MM.1S (cell line): ENCODE data around the gene PHF1.
"Not testable (repeated sequence)": the region's sequence is repeated elsewhere in the genome, so short reads cannot be mapped to it uniquely, and the experiment has no call there.

Source experiments
- DNase-seq: peaks from one replicate; pipeline ENCODE4 v3.0.0-alpha.2; 2015
- H2AFZ ChIP-seq: fragments of 300-600 bp; sonication (generic); 2 replicates; pipeline ENCODE4 v1.6.0; 2016; ENCODE audit warnings: antibody characterized with exemption, low read length
- H3F3A ChIP-seq: fragments of 300-600 bp; sonication (generic); 2 replicates; pipeline ENCODE4 v1.6.1; 2016; ENCODE audit warnings: mild to moderate bottlenecking, antibody characterized with exemption, low read length, moderate library complexity, mixed read lengths; ENCODE audit not compliant: insufficient read depth
- H3K27ac ChIP-seq: fragments of 300-600 bp; sonication (generic); 2 replicates; pipeline ENCODE4 v1.5.1; 2016; ENCODE audit warnings: mild to moderate bottlenecking, low read length
- H3K27me3 ChIP-seq: fragments of 300-600 bp; sonication (generic); replicated peaks from 2 replicates; pipeline ENCODE4 v1.6.0; 2016; ENCODE audit warnings: low read length; ENCODE audit not compliant: insufficient read depth
- H3K36me3 ChIP-seq: fragments of 300-600 bp; sonication (generic); replicated peaks from 2 replicates; pipeline ENCODE4 v1.6.1; 2016; ENCODE audit warnings: mild to moderate bottlenecking, low read length, mixed read lengths; ENCODE audit not compliant: insufficient read depth
- H3K4me1 ChIP-seq: fragments of 300-600 bp; sonication (generic); 2 replicates; pipeline ENCODE4 v1.6.1; 2016; ENCODE audit warnings: low read length, mixed read lengths
- H3K4me2 ChIP-seq: fragments of 300-600 bp; sonication (generic); 2 replicates; pipeline ENCODE4 v1.6.0; 2016; ENCODE audit warnings: low read depth, low read length
- H3K4me3 ChIP-seq: fragments of 300-600 bp; sonication (generic); 2 replicates; pipeline ENCODE4 v1.5.1; 2016; ENCODE audit warnings: low read length, mixed read lengths
- H3K79me2 ChIP-seq: fragments of 300-600 bp; sonication (generic); 2 replicates; pipeline ENCODE4 v1.6.1; 2016; ENCODE audit warnings: mixed run types, low read length, mixed read lengths
- H3K9ac ChIP-seq: fragments of 300-600 bp; sonication (generic); 2 replicates; pipeline ENCODE4 v1.6.1; 2016; ENCODE audit warnings: low read length, mixed read lengths
- H3K9me2 ChIP-seq: fragments of 300-600 bp; sonication (generic); replicated peaks from 2 replicates; pipeline ENCODE4 v1.6.1; 2016; ENCODE audit warnings: mild to moderate bottlenecking, low read length, mixed read lengths; ENCODE audit not compliant: insufficient read depth
- H3K9me3 ChIP-seq: fragments of 300-600 bp; sonication (generic); replicated peaks from 2 replicates; pipeline ENCODE4 v1.6.1; 2016; ENCODE audit warnings: mild to moderate bottlenecking, low read length, mixed read lengths; ENCODE audit not compliant: insufficient read depth
- H4K20me1 ChIP-seq: fragments of 300-600 bp; sonication (generic); 2 replicates; pipeline ENCODE4 v1.6.1; 2016; ENCODE audit warnings: mild to moderate bottlenecking, low read length, moderate library complexity, mixed read lengths; ENCODE audit not compliant: insufficient read depth
- EZH2 ChIP-seq: fragments of 300-600 bp; sonication (generic); optimal IDR thresholded peaks from 2 replicates; pipeline ENCODE3; 2017; ENCODE audit warnings: low read depth, mild to moderate bottlenecking, antibody characterized with exemption, low read length, mixed read lengths
- EZH2phosphoT487 ChIP-seq: fragments of 300-600 bp; sonication (generic); IDR thresholded peaks from 2 replicates; pipeline ENCODE4 v1.6.1; 2018; ENCODE audit warnings: antibody characterized with exemption, low read length
- TF ChIP-seq, protein P1 (sequence below): fragments of 300-600 bp; sonication (generic); IDR thresholded peaks from 2 replicates; pipeline ENCODE4 v1.5.1; 2016; ENCODE audit warnings: antibody characterized with exemption, low read length, mixed read lengths

PHF1 gene

DNA sequence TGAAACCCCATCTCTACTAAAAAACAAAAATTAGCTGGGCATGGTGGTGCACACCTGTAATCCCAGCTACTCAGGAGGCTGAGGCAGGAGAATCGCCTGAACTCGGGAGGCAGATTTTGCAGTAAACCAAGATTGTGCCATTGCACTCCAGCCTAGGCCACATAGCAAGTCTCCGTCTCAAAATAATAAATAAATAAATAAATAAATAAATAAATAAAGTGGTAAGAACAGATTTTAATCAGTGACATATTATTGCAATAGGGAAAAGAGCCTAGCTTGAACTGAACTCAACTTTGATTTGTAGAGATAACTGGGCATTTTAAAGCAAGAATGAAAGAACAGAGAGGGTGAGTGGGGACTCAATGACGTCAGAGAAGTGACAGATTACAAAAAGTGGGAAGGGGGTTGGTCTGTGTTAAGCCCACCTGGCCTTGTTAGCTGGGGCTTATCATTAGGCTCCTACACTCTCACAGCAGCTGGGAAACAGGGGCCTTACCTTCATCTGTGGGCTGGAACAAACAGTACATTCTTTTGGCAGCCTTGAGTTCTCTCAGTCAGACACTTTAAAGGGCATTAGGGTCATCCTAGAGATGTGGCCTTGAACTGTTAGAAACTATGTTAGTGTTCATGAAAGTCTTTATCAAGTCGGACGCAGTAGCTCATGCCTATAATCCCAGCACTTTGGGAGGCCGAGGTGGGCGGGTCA is 43.7 kb upstream of the PHF1 start:
- TF ChIP-seq EZH2phosphoT487 = no peak
- Histone ChIP-seq H3K9me3 (no peaks in the 10 kb centered on the region), H3K36me3 (no peaks in the 10 kb centered on the region), H3K27me3 (no peaks in the 10 kb centered on the region), H4K20me1 (no peaks in the 10 kb centered on the region), H3K9ac (no peak overlapping the region), H3F3A (no peaks in the 10 kb centered on the region), H3K9me2 (no peaks in the 10 kb centered on the region), H3K4me3 (no peak overlapping the region), H3K4me1 (no peaks in the 10 kb centered on the region), H3K4me2 (no peak overlapping the region), H2AFZ (no peak overlapping the region), H3K27ac (no peak overlapping the region), H3K79me2 (no peaks in the 10 kb centered on the region)
- DNase-seq = no peak

DNA sequence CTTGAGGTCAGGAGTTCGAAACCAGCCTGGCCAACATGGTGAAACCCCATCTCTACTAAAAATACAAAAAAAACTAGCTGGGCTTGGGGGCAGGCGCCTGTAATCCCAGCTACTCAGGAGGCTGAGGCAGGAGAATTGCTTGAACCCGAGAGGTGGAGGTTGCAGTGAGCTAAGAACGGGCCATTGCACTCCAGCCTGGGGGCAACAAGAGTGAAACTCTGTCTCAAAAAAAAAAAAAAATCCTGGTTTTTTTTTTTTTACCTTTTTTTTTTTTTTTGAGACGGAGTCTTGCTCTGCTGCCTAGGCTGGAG is 43.1 kb upstream of the PHF1 start:
- not testable (repeated sequence) for H3K4me1 ChIP-seq, H3K27me3 ChIP-seq, H3K9ac ChIP-seq, H3K4me3 ChIP-seq, H3K9me2 ChIP-seq, H3F3A ChIP-seq, DNase-seq, H2AFZ ChIP-seq, H4K20me1 ChIP-seq, H3K9me3 ChIP-seq, H3K27ac ChIP-seq, H3K4me2 ChIP-seq, H3K79me2 ChIP-seq, H3K36me3 ChIP-seq

DNA sequence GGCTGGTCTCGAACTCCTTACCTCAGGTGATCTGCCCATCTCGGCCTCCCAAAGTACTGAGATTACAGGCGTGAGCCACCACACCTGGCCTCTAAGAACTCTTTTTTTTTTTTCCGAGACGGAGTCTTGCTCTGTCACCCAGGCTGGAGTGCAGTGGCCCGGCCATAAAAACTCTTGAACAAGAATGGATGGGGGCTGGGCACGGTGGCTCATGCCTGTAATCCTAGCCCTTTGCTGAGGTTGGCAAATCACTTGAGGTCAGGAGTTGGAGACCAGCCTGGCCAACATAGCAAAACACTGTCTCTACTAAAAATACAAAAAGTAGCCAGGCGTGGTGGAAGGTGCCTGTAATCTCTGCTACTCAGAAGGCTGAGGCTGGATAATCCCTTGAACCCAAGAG is 38.9 kb upstream of the PHF1 start:
- H3K4me2 ChIP-seq, H2AFZ ChIP-seq, H3K36me3 ChIP-seq, H3F3A ChIP-seq, H3K9me2 ChIP-seq, H4K20me1 ChIP-seq, H3K4me3 ChIP-seq, H3K79me2 ChIP-seq, H3K27me3 ChIP-seq, DNase-seq, H3K9ac ChIP-seq, H3K4me1 ChIP-seq, H3K27ac ChIP-seq, H3K9me3 ChIP-seq: not testable (repeated sequence)

DNA sequence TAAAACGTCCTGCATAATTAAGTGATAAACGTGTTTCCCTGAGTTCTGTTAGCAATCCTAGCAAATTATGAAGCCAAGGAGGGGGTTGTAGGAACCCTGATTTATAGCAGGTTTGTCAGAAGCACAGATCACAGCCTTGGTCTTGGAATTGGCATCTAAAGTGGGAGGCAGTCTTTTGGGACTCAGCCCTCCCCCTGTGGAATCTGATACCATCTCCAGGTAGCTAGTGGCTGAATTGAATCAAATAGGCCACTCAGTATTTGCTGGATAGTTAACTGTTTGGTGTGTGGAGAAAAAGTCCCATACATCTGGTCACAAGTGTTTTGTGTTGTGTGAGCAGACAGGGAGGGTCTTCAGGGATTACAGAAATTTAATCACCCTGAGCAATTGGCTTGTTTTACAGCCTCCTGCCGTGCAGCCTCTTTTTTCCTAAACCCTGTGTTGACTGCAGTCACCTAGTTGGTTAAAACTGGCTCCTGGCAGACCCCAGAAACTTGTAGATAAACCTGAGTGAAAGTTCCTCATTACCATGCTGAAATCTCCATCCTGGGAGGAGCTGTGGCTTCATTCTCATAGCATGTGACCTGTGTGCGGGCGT is 38.2 kb upstream of the PHF1 start:
- Histone ChIP-seq H3K9me2 (no peaks in the 10 kb centered on the region), H3K79me2 (no peaks in the 10 kb centered on the region), H3K9ac (no peak overlapping the region), H3K36me3 (no peaks in the 10 kb centered on the region), H3K27me3 (no peaks in the 10 kb centered on the region), H3K4me1 (no peaks in the 10 kb centered on the region), H3K4me3 (no peak overlapping the region), H4K20me1 (no peaks in the 10 kb centered on the region), H2AFZ (no peak overlapping the region), H3F3A (no peaks in the 10 kb centered on the region), H3K9me3 (no peaks in the 10 kb centered on the region), H3K27ac (no peak overlapping the region), H3K4me2 (no peak overlapping the region)
- TF ChIP-seq, protein P1, sequence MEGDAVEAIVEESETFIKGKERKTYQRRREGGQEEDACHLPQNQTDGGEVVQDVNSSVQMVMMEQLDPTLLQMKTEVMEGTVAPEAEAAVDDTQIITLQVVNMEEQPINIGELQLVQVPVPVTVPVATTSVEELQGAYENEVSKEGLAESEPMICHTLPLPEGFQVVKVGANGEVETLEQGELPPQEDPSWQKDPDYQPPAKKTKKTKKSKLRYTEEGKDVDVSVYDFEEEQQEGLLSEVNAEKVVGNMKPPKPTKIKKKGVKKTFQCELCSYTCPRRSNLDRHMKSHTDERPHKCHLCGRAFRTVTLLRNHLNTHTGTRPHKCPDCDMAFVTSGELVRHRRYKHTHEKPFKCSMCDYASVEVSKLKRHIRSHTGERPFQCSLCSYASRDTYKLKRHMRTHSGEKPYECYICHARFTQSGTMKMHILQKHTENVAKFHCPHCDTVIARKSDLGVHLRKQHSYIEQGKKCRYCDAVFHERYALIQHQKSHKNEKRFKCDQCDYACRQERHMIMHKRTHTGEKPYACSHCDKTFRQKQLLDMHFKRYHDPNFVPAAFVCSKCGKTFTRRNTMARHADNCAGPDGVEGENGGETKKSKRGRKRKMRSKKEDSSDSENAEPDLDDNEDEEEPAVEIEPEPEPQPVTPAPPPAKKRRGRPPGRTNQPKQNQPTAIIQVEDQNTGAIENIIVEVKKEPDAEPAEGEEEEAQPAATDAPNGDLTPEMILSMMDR = no peak
- TF ChIP-seq EZH2phosphoT487 (no peak), EZH2 (no peak)
- DNase-seq = no peak
